ENCODE measurements around the gene FMNL3.

DNA sequence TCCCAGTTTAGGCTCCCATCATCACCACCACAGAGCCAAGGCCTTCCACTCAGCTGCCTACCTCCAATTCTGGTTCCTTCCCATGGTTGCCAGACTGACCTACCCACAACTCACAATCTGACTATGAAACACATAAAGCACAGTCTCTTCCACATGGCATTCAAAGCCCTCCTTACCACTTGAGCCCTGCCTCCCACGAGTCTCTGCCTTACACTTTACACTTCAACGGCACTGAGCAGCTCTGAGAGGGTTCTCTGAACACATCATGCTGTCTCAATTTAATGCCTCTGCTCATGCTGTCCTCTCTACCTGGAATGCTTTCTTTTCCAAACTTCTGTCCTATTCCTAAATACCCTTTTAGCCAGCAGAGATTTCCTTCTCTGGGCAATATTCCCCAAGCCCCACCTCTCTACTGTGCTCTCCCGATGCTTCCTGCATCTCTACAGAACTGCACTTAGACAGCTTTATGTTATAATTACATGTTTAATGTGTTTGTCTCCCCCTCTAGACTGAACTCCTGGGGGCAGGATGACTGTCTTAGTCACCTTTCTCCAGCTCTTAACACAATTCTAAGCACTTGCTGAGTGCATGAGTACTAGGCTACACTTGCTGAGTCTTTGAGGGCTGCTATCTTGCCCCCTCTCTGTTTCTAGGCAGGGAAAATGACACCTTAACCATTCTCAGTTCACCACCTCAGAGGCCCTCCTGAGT, 23.5 kb downstream of the FMNL3 start:
- TF ChIP-seq TAF1 (conservative IDR thresholded peaks at IDR 0.05) (no peak), RAD21 (IDR thresholded peaks at IDR 0.05) (no peak), GABPA (IDR thresholded peaks at IDR 0.05 in 1 of 2, conservative IDR thresholded peaks at IDR 0.05 in 1 of 2) (no peak), JUND (IDR thresholded peaks at IDR 0.05) (no peak), RXRA (IDR thresholded peaks at IDR 0.05) (no peak), EGR1 (IDR thresholded peaks at IDR 0.05; ENCODE audit: low read depth in 2 of 2) (no peak), SP1 (IDR thresholded peaks at IDR 0.05) (no peak), HNF4A (conservative IDR thresholded peaks at IDR 0.05) (no peak)
- TF ChIP-seq, protein P1, sequence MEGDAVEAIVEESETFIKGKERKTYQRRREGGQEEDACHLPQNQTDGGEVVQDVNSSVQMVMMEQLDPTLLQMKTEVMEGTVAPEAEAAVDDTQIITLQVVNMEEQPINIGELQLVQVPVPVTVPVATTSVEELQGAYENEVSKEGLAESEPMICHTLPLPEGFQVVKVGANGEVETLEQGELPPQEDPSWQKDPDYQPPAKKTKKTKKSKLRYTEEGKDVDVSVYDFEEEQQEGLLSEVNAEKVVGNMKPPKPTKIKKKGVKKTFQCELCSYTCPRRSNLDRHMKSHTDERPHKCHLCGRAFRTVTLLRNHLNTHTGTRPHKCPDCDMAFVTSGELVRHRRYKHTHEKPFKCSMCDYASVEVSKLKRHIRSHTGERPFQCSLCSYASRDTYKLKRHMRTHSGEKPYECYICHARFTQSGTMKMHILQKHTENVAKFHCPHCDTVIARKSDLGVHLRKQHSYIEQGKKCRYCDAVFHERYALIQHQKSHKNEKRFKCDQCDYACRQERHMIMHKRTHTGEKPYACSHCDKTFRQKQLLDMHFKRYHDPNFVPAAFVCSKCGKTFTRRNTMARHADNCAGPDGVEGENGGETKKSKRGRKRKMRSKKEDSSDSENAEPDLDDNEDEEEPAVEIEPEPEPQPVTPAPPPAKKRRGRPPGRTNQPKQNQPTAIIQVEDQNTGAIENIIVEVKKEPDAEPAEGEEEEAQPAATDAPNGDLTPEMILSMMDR (IDR thresholded peaks at IDR 0.05; ENCODE audit: low read depth, low read length, missing input control) = no peak
- TF ChIP-seq, protein P2, sequence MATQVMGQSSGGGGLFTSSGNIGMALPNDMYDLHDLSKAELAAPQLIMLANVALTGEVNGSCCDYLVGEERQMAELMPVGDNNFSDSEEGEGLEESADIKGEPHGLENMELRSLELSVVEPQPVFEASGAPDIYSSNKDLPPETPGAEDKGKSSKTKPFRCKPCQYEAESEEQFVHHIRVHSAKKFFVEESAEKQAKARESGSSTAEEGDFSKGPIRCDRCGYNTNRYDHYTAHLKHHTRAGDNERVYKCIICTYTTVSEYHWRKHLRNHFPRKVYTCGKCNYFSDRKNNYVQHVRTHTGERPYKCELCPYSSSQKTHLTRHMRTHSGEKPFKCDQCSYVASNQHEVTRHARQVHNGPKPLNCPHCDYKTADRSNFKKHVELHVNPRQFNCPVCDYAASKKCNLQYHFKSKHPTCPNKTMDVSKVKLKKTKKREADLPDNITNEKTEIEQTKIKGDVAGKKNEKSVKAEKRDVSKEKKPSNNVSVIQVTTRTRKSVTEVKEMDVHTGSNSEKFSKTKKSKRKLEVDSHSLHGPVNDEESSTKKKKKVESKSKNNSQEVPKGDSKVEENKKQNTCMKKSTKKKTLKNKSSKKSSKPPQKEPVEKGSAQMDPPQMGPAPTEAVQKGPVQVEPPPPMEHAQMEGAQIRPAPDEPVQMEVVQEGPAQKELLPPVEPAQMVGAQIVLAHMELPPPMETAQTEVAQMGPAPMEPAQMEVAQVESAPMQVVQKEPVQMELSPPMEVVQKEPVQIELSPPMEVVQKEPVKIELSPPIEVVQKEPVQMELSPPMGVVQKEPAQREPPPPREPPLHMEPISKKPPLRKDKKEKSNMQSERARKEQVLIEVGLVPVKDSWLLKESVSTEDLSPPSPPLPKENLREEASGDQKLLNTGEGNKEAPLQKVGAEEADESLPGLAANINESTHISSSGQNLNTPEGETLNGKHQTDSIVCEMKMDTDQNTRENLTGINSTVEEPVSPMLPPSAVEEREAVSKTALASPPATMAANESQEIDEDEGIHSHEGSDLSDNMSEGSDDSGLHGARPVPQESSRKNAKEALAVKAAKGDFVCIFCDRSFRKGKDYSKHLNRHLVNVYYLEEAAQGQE (IDR thresholded peaks at IDR 0.05) = no peak
- TF ChIP-seq, protein P3, sequence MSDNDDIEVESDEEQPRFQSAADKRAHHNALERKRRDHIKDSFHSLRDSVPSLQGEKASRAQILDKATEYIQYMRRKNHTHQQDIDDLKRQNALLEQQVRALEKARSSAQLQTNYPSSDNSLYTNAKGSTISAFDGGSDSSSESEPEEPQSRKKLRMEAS (IDR thresholded peaks at IDR 0.05) = no peak
- TF ChIP-seq, protein P4, sequence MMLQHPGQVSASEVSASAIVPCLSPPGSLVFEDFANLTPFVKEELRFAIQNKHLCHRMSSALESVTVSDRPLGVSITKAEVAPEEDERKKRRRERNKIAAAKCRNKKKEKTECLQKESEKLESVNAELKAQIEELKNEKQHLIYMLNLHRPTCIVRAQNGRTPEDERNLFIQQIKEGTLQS (IDR thresholded peaks at IDR 0.05) = no peak
- TF ChIP-seq, protein P5, sequence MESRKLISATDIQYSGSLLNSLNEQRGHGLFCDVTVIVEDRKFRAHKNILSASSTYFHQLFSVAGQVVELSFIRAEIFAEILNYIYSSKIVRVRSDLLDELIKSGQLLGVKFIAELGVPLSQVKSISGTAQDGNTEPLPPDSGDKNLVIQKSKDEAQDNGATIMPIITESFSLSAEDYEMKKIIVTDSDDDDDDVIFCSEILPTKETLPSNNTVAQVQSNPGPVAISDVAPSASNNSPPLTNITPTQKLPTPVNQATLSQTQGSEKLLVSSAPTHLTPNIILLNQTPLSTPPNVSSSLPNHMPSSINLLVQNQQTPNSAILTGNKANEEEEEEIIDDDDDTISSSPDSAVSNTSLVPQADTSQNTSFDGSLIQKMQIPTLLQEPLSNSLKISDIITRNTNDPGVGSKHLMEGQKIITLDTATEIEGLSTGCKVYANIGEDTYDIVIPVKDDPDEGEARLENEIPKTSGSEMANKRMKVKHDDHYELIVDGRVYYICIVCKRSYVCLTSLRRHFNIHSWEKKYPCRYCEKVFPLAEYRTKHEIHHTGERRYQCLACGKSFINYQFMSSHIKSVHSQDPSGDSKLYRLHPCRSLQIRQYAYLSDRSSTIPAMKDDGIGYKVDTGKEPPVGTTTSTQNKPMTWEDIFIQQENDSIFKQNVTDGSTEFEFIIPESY (IDR thresholded peaks at IDR 0.05) = no peak

Data from liver (tissue), 3 donors.